Measurements from ENCODE around the gene NFIC. TPM values are rescaled to one million over a fixed set of nuclear protein-coding genes. Genes with fewer than 3 reads are reported as not detected.

NFIC gene
- total RNA-seq, 1 donor = 79.5 TPM

DNA sequence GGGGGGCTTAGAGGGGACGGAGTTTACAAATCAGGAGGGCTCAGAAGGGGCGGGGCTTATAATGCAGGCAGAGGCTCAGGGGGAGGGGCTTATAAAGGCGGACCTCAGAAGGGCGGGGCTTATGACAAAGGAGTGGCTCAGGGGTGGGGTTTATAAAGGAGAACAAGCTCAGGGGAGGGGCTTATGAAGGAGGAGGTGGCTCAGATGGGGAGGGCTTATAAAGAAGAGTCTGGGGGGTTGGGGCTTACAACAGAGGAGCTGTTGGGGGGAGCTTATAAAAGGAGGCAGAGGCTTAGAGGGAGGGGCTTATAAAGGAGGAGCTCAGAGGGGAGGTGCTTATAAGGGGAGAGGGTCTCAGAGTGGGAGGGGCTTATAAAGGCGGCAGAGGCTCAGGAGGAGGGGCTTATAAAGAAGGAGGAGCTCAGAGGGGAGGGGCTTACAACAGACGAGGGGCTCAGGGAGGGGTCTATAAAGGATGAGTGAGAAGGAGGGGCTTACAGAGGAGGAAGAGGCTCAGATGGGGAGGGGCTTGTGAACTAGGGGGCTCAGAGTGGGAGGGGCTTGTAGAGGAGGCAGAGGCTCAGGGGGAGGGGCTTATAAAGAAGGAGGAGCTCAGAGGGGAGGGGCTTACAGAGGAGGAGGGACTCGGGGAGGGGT lies 112.9 kb downstream of the NFIC start:
- TF ChIP-seq, protein P1, sequence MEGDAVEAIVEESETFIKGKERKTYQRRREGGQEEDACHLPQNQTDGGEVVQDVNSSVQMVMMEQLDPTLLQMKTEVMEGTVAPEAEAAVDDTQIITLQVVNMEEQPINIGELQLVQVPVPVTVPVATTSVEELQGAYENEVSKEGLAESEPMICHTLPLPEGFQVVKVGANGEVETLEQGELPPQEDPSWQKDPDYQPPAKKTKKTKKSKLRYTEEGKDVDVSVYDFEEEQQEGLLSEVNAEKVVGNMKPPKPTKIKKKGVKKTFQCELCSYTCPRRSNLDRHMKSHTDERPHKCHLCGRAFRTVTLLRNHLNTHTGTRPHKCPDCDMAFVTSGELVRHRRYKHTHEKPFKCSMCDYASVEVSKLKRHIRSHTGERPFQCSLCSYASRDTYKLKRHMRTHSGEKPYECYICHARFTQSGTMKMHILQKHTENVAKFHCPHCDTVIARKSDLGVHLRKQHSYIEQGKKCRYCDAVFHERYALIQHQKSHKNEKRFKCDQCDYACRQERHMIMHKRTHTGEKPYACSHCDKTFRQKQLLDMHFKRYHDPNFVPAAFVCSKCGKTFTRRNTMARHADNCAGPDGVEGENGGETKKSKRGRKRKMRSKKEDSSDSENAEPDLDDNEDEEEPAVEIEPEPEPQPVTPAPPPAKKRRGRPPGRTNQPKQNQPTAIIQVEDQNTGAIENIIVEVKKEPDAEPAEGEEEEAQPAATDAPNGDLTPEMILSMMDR (IDR thresholded peaks at IDR 0.05; ENCODE audit: insufficient read depth, low read length) = no peak
- no peak for DNase-seq (ENCODE audit: low read depth)
- H3K4me3 ChIP-seq (ENCODE audit: low read depth, low read length) = no peak overlapping the region

DNA sequence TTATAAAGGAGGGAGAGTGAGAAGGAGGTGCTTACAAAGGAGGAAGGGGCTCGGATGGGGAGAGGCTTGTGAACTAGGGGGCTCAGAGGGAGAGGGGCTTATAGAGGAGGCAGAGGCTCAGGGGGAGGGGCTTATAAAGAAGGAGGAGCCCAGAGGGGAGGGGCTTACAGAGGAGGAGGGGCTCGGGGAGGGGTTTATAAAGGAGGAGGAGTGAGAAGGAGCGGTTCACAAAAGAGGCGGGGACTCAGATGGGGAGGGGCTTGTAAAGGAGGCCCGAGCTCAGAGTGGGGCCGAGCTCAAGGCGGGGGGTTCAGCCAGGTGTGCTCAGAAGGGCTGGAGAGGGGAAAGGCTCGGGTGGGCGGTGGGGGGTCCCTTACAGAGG lies 113.4 kb downstream of the NFIC start:
- DNase-seq (ENCODE audit: low read depth) = no peak
- TF ChIP-seq, protein P1 (IDR thresholded peaks at IDR 0.05; ENCODE audit: insufficient read depth, low read length) = no peak
- H3K4me3 ChIP-seq (ENCODE audit: low read depth, low read length) = no peak overlapping the region

DNA sequence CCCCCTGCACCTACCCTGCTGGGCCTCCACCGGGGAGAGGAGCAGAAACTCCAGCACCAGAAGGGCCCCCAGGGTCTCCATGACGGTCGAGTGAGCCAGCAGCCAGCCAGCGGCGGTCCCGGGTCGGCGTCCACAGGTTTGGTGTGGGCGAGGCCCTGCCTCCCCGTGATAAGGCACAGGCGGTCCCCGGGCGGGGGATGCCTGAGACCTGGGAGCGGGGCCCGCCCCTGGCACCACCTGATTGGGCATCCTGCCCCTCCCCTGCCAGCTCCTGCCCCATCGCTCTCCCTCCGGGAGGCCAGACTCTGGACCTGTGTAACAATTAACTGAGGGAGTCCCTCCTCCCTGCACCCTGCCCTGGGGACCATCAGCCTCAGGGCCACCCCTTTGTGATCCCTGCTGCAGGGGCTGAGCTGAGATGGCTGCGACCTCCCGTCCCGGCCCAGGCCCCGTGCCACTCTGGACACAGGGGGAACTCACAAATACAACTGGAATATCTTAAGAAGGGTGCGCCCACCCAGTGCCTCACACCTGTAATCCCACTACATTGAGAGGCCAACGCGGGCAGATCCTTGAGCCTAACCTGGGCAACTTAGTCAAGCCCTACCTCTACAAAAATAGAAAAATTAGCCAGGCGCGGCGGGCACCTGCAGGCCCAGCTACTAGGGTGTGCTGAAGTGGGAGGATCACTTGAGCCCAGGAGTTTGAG lies 114.2 kb downstream of the NFIC start, which contains the start of gene SMIM24:
TSS of gene SMIM24 (minus strand) at position 143 of the 709 bp plus-strand sequence. CDS start at position 81, 62 bp downstream.
- TF ChIP-seq, protein P1 (IDR thresholded peaks at IDR 0.05; ENCODE audit: insufficient read depth, low read length) = no peak
- DNase-seq (ENCODE audit: low read depth) = no peak
- H3K4me3 ChIP-seq (ENCODE audit: low read depth, low read length) = no peak within 1 kb of the TSS

DNA sequence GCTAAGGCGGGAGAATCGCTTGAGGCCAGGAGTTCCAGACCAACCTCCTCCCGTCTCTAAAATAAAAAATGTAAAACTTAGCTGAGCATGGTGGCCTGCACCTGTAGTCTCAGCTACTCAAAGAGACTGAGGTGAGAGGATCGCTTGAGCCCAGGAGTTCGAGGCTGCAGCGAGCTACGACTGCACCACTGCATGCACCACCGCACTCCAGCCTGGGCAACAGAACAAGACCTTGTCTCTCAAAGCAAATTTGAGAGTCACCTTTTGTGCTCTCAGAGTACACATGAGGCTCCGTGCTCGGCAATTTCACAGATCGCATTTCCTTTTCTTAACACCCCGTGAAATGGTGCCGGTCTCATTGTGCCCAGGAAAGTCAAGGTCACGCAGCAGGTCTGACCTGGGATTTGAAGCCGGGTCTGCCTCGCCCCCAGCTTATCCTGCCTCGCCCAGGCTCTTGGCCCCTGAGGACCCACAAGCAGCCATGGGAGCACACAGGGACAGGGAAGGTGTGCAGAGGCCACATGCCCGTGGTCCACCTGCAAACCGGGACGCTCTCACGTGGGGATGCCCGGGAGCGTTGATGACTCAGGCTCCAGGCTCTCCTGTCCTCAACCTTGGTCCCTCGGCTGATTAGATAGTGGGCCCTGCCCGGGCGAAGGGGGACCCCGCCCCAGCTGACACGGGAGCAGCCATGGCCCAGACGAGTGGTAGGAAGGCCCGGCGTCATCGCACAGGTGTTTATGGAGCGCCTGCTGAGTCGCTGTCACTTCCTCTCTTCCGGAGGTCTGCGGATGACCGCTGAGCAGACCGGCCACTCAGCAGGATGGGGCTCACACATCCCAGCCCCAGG lies 115.1 kb downstream of the NFIC start:
- no peak for DNase-seq (ENCODE audit: low read depth)
- H3K4me3 ChIP-seq (ENCODE audit: low read depth, low read length) = no peak overlapping the region
- TF ChIP-seq, protein P1 (IDR thresholded peaks at IDR 0.05; ENCODE audit: insufficient read depth, low read length) = no peak

DNA sequence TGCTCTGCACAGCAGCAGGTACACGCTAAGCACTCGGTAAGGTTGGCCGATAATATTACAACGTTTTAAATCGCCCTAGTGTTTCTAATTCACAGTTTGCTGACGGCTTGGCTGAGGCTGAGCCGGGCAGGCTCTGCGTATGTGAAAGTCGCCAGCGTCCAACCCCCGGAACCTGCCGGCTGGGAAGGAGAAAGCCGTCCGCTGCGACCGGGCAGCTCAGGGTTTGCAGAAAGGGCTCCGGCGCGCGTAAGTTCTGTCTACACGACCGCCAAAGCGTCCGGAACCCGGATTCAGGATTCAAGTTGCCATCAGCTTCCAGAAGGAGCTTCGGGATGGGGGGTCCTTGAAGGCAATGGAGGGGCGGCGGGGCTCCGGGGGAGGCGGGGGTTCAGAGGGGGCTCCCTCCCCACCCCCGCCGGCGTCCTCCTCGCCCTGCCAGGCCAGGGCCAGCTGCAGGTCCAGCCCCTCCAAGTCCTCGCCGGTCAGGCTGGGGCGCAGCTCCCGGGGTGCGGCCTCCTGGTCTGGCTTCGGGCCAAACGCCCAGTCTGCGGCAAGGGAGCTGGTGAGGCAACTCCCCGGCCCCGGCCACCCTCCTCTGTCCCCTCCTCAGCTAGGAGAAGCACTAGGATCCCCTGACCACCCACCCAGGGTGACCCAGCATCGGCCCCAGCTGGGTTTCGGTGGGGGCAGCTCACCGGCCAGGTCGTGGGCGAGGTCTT lies 116.3 kb downstream of the NFIC start:
- no peak overlapping the region for H3K4me3 ChIP-seq (ENCODE audit: low read depth, low read length)
- no peak for DNase-seq (ENCODE audit: low read depth)
- TF ChIP-seq, protein P1 (IDR thresholded peaks at IDR 0.05; ENCODE audit: insufficient read depth, low read length) = no peak

DNA sequence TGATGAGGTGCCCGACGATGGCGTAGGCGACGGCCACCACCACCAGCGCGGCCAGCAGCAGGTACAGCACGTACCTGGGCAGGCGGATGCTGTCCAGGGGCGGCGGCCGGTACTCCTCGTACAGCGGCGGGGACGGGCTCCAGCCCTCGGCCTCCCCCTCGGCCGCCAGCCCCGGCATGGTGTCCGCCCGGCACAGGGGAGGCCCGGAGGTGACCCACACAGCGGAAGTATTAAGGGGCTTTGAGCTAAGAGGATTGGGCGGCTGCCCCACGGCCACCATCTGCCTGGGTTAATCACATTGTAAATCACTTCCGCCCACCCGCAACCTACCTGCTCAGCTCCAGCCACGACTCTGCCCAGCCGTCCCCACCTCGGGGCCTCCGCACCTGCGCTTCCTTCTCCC lies 116.8 kb downstream of the NFIC start, which contains the start of gene SMIM44:
TSS of gene SMIM44 (minus strand) at position 216 of the 403 bp plus-strand sequence. CDS start at position 178, 38 bp downstream.
- H3K4me3 ChIP-seq (ENCODE audit: low read depth, low read length) = no peak within 1 kb of the TSS
- DNase-seq (ENCODE audit: low read depth) = no peak
- TF ChIP-seq, protein P1 (IDR thresholded peaks at IDR 0.05; ENCODE audit: insufficient read depth, low read length) = no peak
